SK-N-MC (cell line): Measurements from ENCODE around the gene GRID2.

Source experiments
- DNase-seq: peaks from one replicate; pipeline ENCODE4 v3.0.0-alpha.2; 2011; ENCODE audit warnings: low read depth, low spot score
- H3K27ac ChIP-seq: fragments of 200-600 bp; sonication (generic); 2 replicates; pipeline ENCODE4 v1.5.1; 2016; ENCODE audit warnings: mixed run types
- H3K36me3 ChIP-seq: fragments of 200-600 bp; sonication (generic); 2 replicates; pipeline ENCODE4 v1.6.1; 2017; ENCODE audit warnings: antibody characterized with exemption, low read length, mixed read lengths; ENCODE audit not compliant: insufficient read depth
- H3K4me3 ChIP-seq: fragments of 200-600 bp; sonication (generic); 2 replicates; pipeline ENCODE4 v1.5.1; 2016
- H3K9ac ChIP-seq: fragments of 200-600 bp; sonication (generic); 2 replicates; pipeline ENCODE4 v1.8.0; 2017; ENCODE audit warnings: mixed run types, mixed read lengths; ENCODE audit not compliant: insufficient read length
- H3K9me3 ChIP-seq: fragments of 200-600 bp; sonication (generic); 2 replicates; pipeline ENCODE4 v1.6.1; 2017; ENCODE audit warnings: low read depth, mild to moderate bottlenecking, antibody characterized with exemption, low read length, moderate library complexity, mixed read lengths
- EZH2 ChIP-seq: fragments of 200-600 bp; sonication (generic); IDR thresholded peaks from one replicate; pipeline ENCODE4 v1.6.1; 2017; ENCODE audit warnings: antibody characterized with exemption
- FOXP2 ChIP-seq: optimal IDR thresholded peaks from 2 replicates; pipeline ENCODE3; 2011; ENCODE audit warnings: mild to moderate bottlenecking, moderate library complexity; ENCODE audit not compliant: insufficient read depth; ENCODE audit errors: extremely low read length, control extremely low read depth
- POLR2AphosphoS5 ChIP-seq: IDR thresholded peaks from 2 replicates; pipeline ENCODE4 v1.6.1; 2012; ENCODE audit warnings: mild to moderate bottlenecking, low read depth, low read length, borderline replicate concordance

GRID2 gene

DNA sequence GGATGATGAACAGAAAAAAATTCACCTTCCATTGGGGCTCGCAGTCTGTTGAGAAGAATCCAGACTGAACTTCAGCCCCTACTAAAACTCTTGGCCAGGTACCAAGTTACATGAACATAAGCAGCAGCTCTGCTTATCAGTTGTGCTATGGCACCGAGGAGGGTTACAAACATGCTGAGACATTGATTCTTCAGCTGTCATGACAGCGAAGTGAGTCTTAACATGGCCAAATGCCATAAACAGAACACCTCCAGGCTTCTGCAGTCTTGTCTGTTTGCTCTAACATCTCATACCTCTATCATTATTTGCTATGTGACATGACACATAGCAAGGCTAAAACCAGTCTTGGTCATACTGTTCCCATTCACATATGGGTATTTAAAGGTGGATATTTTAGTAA, 521.5 kb downstream of the GRID2 start:
- no peak for DNase-seq
- no peak for TF ChIP-seq POLR2AphosphoS5
- no peak for TF ChIP-seq EZH2
- no peak for TF ChIP-seq FOXP2
- H3K27ac ChIP-seq, result no peak overlapping the region
- H3K4me3 ChIP-seq, result no peak overlapping the region
- no peaks in the 10 kb centered on the region for H3K9me3 ChIP-seq
- H3K36me3 ChIP-seq, result no peaks in the 10 kb centered on the region
- no peak overlapping the region for H3K9ac ChIP-seq

DNA sequence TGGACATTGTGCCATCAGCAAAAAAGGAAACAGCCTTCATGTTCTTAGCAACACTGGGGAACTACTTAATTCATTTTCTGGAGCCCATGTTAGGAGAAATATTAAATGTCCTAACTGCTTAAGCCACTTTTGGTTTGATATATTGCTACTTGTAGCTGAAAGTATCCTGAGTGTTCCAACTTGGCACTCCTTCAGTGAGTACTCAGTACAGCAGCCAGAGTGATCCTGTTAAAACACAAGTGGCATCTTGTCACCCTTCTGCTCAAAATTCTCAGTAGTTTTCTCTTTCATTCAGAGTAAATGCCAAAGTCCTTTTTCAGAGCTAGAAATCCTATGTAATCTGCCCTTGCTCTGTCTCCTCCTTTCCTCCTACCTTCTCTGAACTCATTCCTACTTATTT, 522.0 kb downstream of the GRID2 start:
- no peak overlapping the region for H3K4me3 ChIP-seq
- no peak overlapping the region for H3K9ac ChIP-seq
- DNase-seq, result no peak

DNA sequence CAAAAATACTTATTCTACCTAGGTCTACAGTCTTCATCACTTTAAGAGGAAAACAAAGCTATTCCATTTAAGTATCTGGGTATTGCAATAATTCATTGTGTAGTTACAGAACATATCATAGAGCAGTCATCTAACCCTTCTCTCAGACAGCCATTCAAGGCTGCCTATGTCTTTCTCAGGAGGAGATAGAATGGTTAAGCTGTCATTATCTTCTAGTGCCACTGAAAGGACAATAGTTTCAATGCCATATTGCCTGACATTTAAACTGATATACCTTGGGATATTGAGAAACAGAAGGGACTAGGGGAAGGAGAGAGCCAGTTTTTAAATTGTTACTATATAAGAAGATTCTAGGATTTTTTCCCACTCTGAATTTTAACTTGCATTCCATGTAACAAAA, 527.0 kb downstream of the GRID2 start:
- no peak overlapping the region for H3K9ac ChIP-seq

More for the DNA sequence above, 522.0 kb downstream of the GRID2 start:
- Histone ChIP-seq H3K36me3 (no peaks in the 10 kb centered on the region), H3K9me3 (no peaks in the 10 kb centered on the region), H3K27ac (no peak overlapping the region)
- TF ChIP-seq FOXP2 (no peak), EZH2 (no peak)

DNA sequence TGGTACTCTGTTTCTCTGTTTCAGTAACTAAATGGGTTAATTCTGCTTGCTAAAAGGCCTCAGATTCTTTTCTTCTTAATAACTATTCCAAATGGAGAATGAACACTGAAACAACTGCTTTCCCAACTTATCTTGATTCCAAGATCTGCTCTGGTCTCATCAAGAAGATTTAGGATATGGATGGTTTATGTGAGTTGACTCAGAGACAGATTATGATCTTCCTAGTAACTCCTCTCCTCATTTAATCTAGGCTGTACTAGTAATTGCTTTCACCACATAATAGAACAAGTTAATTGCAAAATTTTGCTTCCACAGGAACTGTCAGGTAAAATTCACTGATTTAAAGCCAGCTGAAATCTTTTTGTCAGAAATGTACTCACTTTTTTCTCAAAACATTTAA, 537.1 kb downstream of the GRID2 start:
- Histone ChIP-seq H3K27ac (no peak overlapping the region), H3K9ac (no peak overlapping the region), H3K36me3 (no peaks in the 10 kb centered on the region), H3K9me3 (no peaks in the 10 kb centered on the region), H3K4me3 (no peak overlapping the region)
- DNase-seq, result no peak
- TF ChIP-seq POLR2AphosphoS5 (no peak), FOXP2 (no peak), EZH2 (no peak)

More for the DNA sequence above, 527.0 kb downstream of the GRID2 start:
- H3K27ac ChIP-seq, result no peak overlapping the region
- TF ChIP-seq FOXP2 (no peak), POLR2AphosphoS5 (no peak), EZH2 (no peak)
- H3K4me3 ChIP-seq, result no peak overlapping the region
- H3K36me3 ChIP-seq, result no peaks in the 10 kb centered on the region
- no peaks in the 10 kb centered on the region for H3K9me3 ChIP-seq
- DNase-seq, result no peak

DNA sequence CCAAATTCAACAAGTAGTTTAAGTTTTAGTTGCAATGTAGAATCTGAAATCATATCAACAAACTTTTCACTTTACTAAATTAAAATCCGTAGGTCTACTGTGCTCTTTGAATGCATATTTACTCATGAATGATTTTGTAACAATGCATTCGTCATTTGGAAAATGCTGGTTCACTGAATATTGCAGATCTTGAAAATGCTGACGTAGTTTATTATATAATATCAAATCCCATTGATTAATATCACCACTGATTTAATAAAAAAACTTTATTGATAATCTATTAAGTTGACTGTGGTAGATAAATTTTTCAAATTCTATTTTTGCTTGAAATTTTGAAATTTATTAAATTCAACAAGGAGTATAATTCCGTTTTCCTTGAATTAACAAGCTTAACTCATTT, 540.0 kb downstream of the GRID2 start:
- Histone ChIP-seq H3K4me3 (no peak overlapping the region), H3K27ac (no peak overlapping the region), H3K9ac (no peak overlapping the region), H3K9me3 (no peaks in the 10 kb centered on the region), H3K36me3 (no peaks in the 10 kb centered on the region)
- no peak for TF ChIP-seq FOXP2
- no peak for TF ChIP-seq POLR2AphosphoS5
- TF ChIP-seq EZH2, result no peak
- no peak for DNase-seq

DNA sequence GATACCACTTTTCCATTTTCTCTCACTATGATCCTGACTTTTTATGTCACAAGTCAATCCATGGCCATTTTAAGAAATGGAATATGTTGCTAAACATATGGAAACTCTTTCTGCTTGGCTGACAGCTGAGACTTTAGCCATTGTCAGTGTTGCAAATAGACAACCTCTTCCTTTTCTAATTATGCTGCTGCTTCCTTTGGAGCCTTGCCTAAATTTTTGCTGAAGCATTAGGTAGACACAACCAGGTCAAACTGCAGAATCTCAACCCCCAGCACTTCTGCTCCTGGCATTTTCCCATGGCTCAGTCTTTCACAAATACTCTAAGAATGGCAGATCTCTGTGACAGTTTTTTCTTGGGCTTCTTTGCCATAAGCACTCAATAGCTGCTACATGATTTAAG, 543.3 kb downstream of the GRID2 start:
- DNase-seq, result no peak
- H3K9me3 ChIP-seq, result no peaks in the 10 kb centered on the region
- H3K4me3 ChIP-seq, result no peak overlapping the region
- no peaks in the 10 kb centered on the region for H3K36me3 ChIP-seq
- H3K27ac ChIP-seq, result no peak overlapping the region
- H3K9ac ChIP-seq, result no peak overlapping the region
- no peak for TF ChIP-seq FOXP2
- no peak for TF ChIP-seq POLR2AphosphoS5
- no peak for TF ChIP-seq EZH2

DNA sequence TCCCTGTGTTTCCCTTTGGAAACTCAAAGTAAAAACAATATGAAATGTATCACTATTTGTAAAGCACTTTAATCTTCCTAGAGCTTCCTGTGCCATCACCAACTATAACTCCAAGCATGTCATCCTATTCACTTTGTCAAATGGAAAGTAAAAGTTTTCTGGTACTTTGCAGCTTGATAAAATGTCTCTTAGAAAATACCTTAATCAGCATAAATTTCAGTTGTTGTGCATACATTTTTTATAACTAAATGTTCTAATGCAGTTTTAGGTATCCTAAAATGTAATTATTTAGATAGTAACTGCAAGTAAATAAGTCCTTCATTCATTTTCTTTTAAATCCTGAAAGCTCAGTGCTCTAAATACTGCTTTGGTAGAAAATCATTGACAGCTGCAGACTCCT, 558.7 kb downstream of the GRID2 start:
- H3K36me3 ChIP-seq, result no peaks in the 10 kb centered on the region
- no peak overlapping the region for H3K4me3 ChIP-seq
- H3K9me3 ChIP-seq, result no peaks in the 10 kb centered on the region
- no peak for DNase-seq
- no peak for TF ChIP-seq POLR2AphosphoS5
- no peak for TF ChIP-seq FOXP2
- H3K9ac ChIP-seq, result no peak overlapping the region
- no peak overlapping the region for H3K27ac ChIP-seq

DNA sequence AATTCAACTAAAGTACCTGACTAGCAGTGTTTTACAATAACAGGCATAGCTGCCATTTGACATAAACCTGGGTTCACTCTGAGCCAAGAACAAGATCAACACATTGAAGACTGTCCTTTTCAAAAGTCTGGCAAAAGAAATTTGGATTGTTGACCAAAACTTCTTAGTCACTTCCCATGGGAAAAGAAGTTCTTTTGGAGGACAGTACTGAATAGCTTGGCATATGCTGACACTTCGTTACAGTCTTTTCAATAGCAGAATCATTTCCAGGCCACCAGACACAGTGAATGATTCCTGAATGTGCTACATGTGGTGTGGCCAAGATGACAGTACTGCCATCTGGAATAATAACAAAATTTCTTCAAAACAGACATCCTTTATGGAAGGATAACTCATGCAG, 560.3 kb downstream of the GRID2 start:
- no peaks in the 10 kb centered on the region for H3K36me3 ChIP-seq
- no peak for TF ChIP-seq EZH2
- TF ChIP-seq FOXP2, result no peak
- no peak for TF ChIP-seq POLR2AphosphoS5
- no peak overlapping the region for H3K9ac ChIP-seq
- H3K27ac ChIP-seq, result no peak overlapping the region
- H3K4me3 ChIP-seq, result no peak overlapping the region
- no peak for DNase-seq
- no peaks in the 10 kb centered on the region for H3K9me3 ChIP-seq

DNA sequence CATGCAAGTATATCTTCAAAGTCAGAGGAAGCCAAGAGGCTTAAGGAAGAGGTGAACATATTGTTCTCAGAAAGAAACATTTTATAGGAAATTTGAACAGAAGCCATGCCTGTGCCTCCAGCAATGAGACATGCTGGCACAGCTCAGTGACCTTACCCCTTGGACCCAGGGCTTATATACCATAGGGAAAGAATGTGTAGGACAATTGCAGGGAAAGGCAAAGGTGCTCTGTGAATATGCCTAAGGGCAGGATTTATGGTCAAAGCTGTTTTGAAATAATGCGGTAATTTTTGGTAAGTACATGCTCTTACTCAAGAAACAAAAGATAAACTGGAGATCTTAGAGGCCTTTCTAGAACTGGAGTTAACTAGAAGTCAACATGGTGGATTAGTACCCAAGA, 568.8 kb downstream of the GRID2 start:
- Histone ChIP-seq H3K27ac (no peak overlapping the region), H3K9ac (no peak overlapping the region)

More for the DNA sequence above, 568.8 kb downstream of the GRID2 start:
- Histone ChIP-seq H3K4me3 (no peak overlapping the region), H3K36me3 (no peaks in the 10 kb centered on the region), H3K9me3 (no peaks in the 10 kb centered on the region)
- no peak for DNase-seq
- TF ChIP-seq FOXP2 (no peak), EZH2 (no peak), POLR2AphosphoS5 (no peak)
